M059J (cell line): ENCODE data around the gene PRSS53. TPM values are rescaled to one million over a fixed set of nuclear protein-coding genes. Genes with fewer than 3 reads are reported as not detected.
"Not testable (repeated sequence)": the region's sequence is repeated elsewhere in the genome, so short reads cannot be mapped to it uniquely, and the experiment has no call there.

Source experiments
- DNase-seq: peaks from one replicate; pipeline ENCODE4 v3.0.0-alpha.2; 2012; ENCODE audit warnings: low read depth
- total RNA-seq: library from RNA; depleted of rRNA; stranded (reverse); fragments of >200 nt; shearing (Covaris generic); gene quantifications from 2 replicates; pipeline ENCODE4 v1.2.3, GENCODE V29; 2014; rRNA removed

The PRSS53 gene
- total RNA-seq, result 2.5 and 2.7 TPM in 2 replicates

DNA sequence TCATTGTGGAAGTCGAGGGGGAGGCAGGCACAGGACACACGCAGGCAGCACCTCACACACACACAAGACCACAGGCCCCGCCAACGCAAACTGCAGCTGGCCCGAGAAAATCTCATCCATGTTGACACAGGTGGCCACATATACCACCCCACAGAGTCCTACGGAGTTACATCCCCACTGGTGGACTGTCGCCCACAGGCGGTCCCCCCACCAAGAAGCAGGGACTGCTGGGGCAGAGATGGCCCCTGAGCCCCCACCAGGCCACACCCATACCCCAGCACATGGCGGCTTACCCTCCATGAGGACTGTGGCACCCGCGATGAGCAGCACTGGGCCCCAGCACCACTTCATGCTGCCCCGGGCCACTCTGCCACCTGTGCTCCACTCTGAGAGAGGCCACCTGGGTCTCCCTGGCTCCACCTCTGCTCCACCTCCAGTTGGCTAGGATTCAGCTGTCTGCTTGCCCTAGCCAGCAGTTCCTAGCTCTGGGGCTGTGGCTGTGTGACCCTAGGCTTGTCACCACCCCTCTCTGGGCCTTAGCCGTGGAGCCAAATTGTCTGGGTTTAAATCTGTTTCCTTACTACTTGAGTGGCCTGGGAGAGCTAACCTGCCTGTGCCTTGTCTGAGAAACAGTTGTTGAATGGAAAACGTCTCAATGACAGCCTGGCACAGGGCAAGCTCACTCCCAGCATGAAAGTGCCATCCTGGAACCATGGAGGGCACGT is at the start of gene PRSS53:
PRSS53 (minus strand) TSS at position 485 of the 725 bp plus-strand sequence; CDS start at position 351, 134 bp downstream.
- DNase-seq, result no peak

DNA sequence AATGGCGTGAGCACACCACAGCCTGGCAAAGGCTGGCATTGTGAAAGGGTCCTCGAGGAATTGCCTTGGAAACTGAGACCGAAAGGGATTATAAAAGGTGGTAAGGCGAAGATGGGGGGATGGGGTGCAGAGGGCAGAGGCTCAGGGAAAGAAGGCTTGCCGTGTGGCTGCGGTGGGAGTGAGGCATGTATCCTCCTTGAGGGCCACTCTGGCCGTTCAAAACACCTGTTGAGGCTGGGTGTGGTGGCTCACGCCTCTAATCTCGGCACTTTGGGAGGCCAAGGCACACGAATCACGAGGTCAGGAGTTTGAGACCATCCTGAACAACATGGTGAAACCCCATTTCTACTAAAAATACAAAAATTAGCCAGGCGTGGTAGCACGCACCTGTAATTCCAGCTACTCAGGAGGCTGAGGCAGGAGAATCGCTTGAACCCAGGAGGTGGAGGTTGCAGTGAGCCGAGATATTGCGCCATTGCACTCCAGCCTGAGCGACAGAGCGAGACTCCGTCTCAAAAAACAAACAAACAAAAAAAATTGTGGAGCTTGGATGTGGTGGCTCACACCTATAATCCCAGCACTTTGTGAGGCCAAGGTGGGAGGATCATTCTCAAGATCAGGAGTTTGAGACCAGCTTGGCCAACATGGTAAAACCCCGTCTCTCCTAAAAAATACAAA is 48.2 kb upstream of the PRSS53 start:
- not testable (repeated sequence) for DNase-seq

DNA sequence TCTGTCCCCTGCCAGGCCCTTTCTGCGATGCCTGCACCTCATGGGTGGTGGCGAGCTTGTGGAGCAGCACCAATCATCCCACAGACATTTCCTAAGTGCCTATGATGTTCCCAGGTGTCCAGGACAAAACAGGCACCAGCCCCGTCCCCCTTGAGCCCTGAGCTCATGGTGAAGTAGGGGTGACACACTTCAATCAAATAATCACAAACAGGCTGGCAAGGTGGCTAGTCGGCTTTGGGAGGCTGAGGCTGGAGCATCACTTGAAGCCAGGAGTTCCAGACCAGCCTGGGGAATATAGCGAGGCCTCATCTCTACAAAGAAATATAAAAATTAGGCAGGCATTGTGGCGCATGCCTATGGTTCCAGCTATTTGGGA is 47.5 kb upstream of the PRSS53 start:
- no peak for DNase-seq

DNA sequence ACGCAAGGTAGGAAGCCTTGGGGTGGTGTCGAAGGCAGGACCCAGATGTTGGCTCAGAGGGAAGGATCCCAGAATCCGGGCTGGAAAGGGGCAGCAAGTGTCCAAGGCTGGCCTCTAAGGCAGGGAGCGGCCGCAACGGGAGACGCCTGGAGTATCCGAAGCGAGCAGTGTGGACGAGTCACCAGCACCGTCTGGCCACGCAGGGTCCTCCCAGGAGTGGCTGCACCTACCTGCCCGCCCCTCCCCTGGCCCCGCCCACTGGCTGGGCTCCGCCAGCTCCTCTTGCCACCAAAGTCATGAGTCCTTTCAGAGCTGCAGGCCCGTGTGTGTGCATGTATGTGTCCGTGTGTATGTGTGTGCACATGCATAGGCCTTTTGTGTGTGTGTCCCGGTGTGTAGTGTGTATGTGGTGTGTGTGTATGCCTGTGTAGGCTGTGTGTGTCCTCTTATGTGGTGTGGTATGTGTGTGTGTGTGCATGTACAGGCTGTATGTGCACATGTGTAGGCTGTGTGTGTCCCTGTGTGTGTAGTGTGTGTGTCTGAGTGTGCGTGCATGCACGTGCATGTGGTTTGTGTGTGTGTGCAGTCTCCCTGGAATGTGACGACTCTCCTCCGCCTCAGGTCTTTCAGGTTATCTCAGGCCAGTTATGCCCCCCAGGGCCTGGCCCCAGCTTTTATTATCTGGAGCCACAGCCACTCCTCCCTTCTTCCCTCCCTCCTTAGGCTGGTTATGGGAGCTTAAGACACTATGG is 47.0 kb upstream of the PRSS53 start, which contains the start of gene PRSS8:
PRSS8 (minus strand) TSS at position 193 of the 752 bp plus-strand sequence. CDS start 229 bp downstream, outside the sequence.
- peak; percentile 32 for DNase-seq

- no peak for DNase-seq
Measured at GRCh38 chr16:31134625-31135534, 46.1 kb upstream of the PRSS53 start.

DNA sequence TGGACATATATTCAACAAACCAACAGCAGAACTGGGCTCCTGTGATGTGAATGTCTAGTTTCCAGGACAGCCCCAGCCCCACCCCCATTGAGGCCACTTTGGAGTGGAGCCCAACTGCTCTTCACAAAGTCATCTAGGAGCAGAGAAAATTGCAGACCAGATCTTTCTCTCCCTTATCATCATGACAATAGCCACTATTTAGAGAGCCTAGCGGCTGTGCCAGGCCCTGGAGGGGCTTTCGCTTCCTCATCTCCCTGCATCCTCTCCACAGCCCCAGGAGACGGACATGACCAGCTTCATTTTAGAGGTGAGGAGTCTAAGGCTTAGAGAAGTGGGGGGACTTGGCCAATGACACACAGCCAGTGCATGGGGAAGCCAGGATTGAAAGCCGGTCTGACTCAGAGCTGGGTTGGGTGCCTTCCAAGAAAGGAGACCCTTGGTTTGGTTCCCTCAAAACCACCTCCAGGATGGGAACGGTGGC is 45.4 kb upstream of the PRSS53 start:
- DNase-seq, result peak; percentile 52

DNA sequence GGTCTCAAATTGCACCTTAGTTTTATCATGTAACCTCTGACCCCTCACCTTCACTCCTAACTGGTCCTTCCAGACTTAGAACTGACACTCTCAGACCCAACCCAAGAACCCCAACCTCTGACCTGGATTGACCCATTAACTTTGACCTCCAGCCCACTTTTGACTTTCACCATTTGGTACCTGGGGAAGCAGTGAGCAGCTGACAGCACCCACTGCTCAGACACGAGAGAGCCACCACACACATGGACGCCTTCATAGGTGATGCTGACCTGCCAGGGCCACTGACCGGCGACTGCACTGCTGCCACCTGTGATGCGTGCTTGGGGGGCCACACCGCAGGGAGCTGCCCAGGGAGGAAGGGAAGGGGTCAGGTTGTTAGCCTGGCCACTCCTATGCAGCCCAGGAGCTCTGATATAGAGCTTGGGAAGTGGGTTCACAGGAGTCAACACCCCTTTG is 44.3 kb upstream of the PRSS53 start:
- no peak for DNase-seq

DNA sequence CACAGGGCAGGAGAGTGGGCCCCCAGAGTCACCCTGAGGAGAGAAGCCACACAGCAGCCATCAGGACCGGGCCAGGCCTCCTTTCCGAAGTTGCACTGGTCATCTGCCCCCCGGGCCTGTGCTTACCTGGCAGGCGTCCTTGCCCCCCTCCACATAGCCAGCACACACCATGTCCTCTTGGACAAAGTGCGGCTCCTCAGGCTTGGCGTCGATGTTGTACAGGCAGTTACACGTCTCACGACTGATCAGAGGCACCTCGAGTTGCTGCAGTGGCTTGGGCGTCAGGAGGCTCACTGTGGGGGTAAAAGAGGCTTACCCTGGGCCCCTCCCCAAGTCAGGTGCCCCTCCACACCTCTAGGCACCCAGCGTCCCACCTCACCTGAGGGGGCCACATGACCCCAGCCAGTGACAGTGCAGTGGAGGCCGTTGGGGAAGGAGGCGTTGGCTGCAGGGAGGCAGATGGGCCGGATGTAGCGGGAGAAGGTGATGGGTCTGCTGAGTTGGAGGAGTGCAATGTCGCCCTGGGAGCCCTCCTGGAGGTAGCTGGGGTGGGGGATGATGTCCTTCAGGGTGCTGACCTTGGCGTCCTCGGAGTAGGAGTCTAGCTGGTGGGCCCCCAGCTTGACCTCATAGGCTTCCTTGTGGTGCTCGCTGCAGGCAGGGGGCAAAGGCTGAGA is 43.7 kb upstream of the PRSS53 start:
- no peak for DNase-seq

GRCh38 chr16:31131841-31132271 is 43.1 kb upstream of the PRSS53 start:
- DNase-seq, result no peak

GRCh38 chr16:31131416-31131815 is 42.7 kb upstream of the PRSS53 start:
- no peak for DNase-seq

- no peak for DNase-seq
Measured at GRCh38 chr16:31130899-31131298, 42.2 kb upstream of the PRSS53 start.

DNA sequence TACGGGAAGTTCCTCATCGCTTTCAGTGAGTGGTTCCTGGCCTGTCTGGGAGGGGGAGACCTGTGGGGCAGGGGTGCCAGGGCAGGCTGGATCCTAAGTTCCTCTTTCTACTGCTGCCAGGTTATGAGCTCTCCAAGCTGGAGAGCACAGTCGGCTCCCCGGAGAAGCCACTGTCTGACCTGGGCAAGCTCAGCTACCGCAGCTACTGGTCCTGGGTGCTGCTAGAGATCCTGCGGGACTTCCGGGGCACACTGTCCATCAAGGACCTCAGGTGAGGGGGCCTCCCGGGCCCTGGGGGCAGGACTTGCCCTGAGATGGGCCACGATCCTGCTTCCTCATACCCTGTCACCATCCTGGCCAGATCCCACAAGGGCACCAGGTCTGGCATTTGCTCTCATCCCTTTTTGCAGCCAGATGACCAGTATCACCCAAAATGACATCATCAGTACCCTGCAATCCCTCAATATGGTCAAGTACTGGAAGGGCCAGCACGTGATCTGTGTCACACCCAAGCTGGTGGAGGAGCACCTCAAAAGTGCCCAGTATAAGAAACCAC is 41.7 kb upstream of the PRSS53 start:
- DNase-seq, result no peak

GRCh38 chr16:31129568-31130335 is 41.0 kb upstream of the PRSS53 start:
- DNase-seq, result no peak

DNA sequence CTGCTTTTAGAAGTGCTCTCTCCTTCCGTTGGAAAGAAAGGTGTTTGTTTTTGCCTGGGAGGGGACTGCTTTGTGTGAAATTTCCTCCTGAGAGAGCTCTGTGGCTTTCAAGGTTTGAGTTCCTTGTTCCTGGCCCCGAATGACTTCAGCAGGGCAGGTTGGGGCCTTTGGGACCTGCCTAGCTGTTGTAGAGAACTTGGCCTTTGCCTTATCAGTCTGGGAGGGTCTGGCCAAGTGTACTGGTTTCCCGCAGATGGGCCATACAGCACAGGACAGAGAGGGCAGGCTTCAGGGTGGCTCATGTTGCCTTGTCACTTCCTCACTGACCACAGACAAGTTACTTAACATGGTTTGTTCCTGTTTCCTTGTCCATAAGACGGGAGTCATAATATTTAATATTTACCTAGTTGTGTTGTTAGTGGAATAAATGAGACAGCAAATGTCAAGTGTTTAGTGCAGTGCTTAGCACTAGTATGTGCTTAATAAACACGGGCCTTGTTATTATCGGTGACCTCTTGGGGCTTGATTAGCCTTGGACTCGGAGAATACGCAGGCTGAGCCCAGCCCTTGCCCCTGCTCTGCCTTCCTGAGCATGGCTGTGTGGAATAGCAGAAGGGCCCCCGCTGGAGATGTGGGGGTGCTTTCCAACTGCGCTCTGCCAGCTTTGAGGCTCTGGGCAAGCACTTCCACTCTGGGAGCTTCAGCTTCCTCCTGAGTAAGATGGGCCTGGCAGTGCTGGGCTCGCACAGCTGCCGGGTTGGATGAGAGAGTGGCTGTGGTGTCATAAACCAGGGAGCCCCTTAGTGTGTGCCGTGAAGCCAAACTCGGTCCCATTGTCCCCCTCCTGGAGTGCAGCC is 40.2 kb upstream of the PRSS53 start:
- DNase-seq, result no peak

DNA sequence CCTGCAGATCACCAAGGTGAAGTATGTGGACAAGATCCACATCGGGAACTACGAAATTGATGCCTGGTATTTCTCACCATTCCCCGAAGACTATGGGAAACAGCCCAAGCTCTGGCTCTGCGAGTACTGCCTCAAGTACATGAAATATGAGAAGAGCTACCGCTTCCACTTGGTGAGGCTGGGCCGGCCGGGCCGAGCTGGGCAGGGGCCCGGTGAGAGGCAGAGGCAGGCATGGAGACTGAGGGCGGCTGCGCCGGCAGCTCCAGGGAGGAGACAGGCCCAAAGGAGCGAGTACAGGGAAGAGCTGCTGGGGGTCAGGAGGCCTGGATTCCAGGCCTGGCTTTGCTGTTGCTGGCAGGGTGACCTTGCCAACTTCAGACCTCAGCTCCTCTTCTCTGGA is 38.4 kb upstream of the PRSS53 start:
- DNase-seq, result no peak

DNA sequence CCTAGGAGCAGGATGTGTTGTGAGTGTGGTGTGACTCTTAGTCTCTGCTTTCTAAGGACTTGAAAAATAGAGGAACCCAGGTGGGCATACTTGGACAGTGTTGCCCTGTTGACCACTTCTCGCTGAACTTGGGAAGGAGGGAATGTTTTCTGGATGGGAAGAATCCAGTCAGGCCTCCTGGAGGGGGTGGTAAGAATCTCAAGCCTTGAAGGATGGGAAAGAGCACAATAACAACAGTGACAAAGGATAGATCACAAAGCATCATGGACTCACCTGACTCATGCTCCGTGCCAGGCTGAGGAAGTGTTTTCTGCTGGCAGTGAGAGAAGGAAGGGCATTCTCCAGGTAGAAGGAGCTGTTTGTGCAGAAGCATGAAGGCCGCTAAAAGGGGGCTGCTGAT is 37.1 kb upstream of the PRSS53 start:
- no peak for DNase-seq

GRCh38 chr16:31120129-31120528 is 31.4 kb upstream of the PRSS53 start:
- no peak for DNase-seq
